Stimulated activated CD4-positive, alpha-beta T cell treated with anti-CD3 and anti-CD28 coated beads, TNF-alpha, amount 100 ng/mL, for 1 hour (primary cell): ENCODE results near the gene NBPF1.
"Not testable (repeated sequence)": the region's sequence is repeated elsewhere in the genome, so short reads cannot be mapped to it uniquely, and the experiment has no call there.

Experiments used
- DNase-seq, 3 donors: peaks; one replicate each; pipeline ENCODE4 v3.0.0-alpha.2; 2020; ENCODE audit warnings: low read depth in 3 of 3, low spot score in 1 of 3

NBPF1 gene

DNA sequence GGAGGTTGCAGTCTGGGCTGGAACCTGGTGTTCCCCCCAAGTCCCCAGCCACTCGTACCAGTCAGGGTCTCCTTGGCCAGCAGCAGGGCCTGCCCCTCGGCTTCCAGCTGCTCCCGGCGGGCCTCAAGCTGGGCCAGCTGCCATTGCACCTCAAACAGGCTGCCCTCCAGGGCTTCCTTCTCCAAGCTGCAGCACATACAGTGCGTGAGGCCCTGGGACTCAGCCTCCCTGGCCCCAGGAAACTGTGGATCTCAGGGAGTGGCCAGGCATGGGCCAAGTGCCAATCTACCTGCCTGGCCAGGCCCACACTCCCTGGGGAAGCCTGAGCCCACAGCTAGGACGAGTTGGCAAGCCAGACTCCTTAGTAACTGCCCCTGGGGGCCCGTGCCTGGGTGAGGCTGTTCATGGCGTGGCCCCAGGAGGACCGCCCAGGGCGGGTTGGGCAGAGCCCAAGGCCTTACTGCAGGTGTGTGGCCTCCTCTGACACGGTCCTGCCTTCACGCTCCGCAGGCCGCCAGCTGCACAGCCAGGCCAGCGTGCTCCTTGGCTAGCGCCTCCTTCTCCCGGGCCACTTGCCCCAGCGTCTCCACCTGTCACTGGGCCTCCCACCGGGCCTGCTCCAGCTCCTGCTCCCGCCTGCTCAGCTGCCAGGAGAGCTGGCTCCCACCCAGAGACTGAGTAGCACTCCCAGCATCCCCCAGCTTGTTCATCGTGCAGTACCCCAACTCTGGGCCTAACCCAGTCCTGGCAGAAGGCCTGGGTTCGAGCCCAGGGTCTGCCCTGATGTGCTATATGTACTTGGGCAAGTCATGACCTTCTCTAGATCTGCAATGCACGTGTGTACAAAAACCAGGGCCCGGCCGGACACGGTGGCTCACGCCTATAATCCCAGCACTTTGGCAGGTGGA, 10.7 kb upstream of the NBPF1 start:
- DNase-seq: not testable (repeated sequence)

GRCh38 chr1:16623337-16623736, 10.0 kb upstream of the NBPF1 start:
- DNase-seq: not testable (repeated sequence)

DNA sequence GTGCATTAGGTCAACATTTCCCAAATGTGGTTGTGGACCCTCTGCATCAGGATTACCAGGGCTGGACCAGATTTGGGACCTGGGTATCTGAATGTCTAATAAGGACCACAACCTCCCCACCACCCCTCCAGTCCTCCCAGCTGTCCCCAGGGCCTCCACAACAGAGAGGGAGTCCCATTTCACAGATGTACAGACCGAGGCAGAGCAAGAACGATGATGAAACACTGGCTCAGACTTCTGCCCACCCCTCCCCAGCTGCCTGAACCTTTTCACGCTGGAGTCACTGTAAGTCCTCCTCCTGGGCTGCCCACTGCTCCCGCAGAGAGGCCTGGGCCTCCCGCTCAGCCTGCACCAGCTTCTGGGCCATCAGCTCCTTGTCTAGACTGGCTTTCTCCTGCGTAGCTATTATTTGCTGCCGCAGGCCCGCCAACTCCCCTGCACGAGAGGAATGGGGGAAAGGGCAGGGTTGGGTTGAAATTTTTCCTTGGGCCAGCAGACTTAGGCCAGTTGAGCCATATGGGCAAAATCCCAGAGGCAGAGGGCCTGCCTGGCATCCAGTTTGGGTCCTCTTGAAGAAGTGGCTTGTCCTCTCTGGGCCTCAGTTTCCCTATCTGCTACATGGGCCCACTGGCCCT, 8.4 kb upstream of the NBPF1 start:
- DNase-seq: not testable (repeated sequence)

DNA sequence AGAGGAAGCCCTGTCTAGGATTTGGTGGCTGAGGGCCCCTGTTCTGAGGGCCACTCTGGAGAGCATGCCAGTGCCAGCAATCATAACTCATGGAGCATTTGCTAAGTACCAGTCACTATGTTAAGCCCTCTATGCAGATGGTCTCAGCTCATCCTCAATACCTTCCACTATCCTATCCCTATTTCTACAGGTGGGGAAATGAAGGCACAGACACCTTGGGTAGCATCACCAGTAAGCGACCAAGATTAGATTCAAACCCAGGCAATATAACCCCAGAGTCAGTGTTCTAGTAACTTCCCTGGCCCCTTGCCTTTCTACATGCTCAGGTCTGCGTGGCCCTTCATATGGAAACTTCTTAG, 7.9 kb upstream of the NBPF1 start:
- no peak for DNase-seq

- DNase-seq: not testable (repeated sequence)
These were observed 6.6 kb upstream of the NBPF1 start for GRCh38 chr1:16619803-16620501.

GRCh38 chr1:16618719-16619118, 5.4 kb upstream of the NBPF1 start:
- DNase-seq: no peak

GRCh38 chr1:16617778-16618580, 4.6 kb upstream of the NBPF1 start:
- DNase-seq: no peak

GRCh38 chr1:16617114-16617631, 3.8 kb upstream of the NBPF1 start:
- DNase-seq: no peak

DNA sequence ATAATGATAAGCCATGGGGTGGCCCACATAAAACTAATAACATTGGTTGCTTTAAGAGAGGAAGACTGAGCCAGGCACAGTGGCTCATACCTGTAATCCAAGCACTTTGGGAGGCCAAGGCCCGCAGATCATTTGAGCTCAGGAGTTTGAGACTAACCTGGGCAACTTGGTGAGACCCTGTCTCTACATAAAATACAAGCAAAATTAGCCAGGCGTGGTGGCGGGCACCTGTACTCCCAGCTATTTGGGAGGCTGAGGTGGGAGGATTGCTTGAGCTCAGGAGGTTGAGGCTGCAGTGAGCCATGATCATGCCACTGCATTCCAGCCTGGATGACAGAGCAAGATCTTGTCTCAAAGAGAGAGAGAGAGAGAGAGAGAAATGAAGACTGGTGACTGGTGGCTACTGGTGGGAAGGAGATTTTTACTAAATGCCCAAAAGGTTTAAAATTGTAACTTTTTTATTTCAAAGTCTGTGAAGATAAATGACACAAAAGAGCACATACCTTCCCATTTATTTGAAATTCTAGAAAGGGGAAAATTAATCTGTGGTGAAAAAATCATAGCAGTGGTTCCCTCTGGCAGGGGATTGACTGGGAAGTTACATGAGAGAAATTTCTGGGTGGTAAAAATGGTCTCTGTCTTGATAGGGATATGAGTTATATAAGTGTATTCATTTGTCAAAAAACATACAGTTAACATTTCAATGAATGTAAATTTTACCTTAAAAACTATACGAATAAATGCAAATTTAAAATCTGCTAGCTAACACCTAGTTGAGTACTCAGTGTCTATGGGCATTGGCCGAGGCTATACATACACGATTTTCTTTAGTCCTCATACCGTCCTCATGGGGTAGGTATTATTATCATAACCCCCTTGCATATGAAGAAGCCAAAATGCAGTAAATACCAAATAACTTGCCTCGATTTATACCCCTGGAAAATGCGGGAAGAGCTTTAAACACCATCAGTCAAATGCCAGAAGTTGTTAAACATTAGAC, 2.2 kb upstream of the NBPF1 start:
- no peak for DNase-seq

- DNase-seq: no peak
These were observed 1.2 kb upstream of the NBPF1 start for GRCh38 chr1:16614361-16615252.

GRCh38 chr1:16612332-16613172, 812 bp downstream of the NBPF1 start:
- DNase-seq: no peak

DNA sequence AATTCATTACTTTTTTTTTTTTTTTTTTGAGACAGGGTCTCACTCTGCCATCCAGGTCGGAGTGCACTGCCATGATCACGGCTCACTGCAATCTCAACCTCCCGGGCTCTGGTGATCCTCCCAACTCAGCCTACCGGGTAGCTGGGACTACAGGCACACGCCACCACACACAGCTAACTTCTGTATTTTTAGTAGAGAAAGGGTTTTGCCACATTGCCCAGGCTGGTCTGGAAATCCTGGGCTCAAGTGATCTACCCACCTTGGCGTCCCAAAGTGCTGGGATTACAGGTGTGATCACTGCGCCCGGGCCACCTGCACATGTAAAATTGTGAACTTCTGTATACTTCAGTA, 1.4 kb downstream of the NBPF1 start:
- not testable (repeated sequence) for DNase-seq

GRCh38 chr1:16611164-16611563, 2.2 kb downstream of the NBPF1 start:
- not testable (repeated sequence) for DNase-seq

GRCh38 chr1:16610553-16610952, 2.8 kb downstream of the NBPF1 start:
- not testable (repeated sequence) for DNase-seq

- not testable (repeated sequence) for DNase-seq
These were observed 3.6 kb downstream of the NBPF1 start for GRCh38 chr1:16609761-16610160.

DNA sequence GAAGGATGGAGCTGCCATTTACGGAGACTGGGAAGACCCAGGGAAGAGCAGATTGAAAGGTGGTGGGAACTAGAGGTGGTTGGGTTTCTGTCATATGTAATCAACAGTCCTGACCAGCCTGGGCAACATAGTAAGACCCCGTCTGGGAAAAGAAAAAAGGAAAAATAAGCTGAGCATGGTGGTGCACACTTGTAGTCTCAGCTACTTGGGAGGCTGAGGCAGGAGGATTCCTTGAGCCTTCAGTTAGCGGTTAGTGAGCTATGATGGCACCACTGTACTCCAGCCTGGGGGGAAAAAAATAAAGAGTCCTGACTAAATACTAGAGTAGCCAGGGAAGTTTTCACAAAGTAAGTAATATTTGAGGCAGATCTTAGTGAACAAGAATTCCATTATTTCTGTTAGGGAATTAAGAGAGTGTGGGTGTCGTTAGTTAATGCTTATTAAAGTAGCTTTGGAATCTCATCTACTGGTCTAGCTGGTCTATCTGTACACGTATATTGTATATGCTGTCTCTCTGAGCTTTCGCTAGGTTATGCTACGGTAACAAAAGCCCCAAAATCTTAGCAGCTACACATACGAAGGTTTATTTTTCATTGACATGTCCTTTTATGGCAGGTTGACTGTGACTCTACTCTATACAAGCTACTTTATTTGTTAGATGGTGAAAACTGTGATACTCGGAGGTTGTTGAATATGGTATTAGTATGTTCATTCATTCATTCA, 4.4 kb downstream of the NBPF1 start:
- no peak for DNase-seq
